GM08714 (cell line): ENCODE data around the gene RNASET2.
"Not testable (repeated sequence)": the region's sequence is repeated elsewhere in the genome, so short reads cannot be mapped to it uniquely, and the experiment has no call there.

Source experiments
- H3K4me3 ChIP-seq: fragments of 200-500 bp; sonication (Bioruptor generic); 2 replicates; pipeline ENCODE4 v1.5.1; 2014; ENCODE audit warnings: mild to moderate bottlenecking, low read length, inconsistent platforms
- ZNF274 ChIP-seq: IDR thresholded peaks from 2 replicates; pipeline ENCODE4 v1.6.1; 2012; ENCODE audit warnings: mild to moderate bottlenecking, low read depth, low read length

The RNASET2 gene

GRCh38 chr6:166957087-166957804, 896 bp upstream of the RNASET2 start:
- no peak for TF ChIP-seq ZNF274
- H3K4me3 ChIP-seq, result peak overlapping the region; percentile 85; the same call in 1 of the 2 replicates

- no peak for TF ChIP-seq ZNF274
- peak overlapping the region; percentile 85 for H3K4me3 ChIP-seq
These were observed 396 bp downstream of the RNASET2 start for GRCh38 chr6:166955865-166956443.

DNA sequence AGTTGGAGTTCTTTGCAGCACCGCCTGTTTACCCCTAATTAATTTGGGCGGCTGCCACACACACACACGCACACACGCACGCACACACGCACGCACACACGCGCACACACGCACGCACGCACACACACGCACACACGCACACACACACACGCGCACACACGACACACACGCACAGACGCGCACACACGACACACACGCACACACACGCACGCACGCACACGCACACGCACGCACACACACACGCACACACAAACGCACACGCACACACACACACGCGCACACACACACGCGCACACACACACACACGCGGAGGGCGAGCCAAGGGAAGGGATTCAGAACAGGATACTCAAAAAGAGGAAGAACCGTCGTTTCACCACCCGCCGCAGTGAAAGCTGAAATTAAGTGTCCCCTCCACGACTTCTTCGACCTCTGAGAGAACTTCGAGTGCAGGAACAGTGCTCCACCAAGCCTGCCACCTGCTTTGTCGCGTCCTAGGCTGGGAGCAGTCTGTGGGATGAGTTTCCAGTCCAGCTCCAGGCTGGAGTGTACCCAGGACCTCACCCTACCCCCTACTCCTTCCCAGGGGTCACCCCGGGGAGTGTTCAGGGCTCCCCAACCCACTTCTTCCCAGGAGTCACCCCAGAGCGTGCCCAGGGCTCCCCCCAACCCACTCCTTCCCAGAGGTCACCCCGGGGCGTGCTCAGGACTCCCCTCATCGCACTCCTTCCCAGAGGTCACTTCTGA, 1.1 kb downstream of the RNASET2 start:
- no peak for TF ChIP-seq ZNF274
- peak overlapping the region; percentile 85 for H3K4me3 ChIP-seq

GRCh38 chr6:166954118-166954713, 2.1 kb downstream of the RNASET2 start:
- TF ChIP-seq ZNF274, result no peak
- H3K4me3 ChIP-seq, result peak overlapping the region; percentile 85; the same call in 1 of the 2 replicates

DNA sequence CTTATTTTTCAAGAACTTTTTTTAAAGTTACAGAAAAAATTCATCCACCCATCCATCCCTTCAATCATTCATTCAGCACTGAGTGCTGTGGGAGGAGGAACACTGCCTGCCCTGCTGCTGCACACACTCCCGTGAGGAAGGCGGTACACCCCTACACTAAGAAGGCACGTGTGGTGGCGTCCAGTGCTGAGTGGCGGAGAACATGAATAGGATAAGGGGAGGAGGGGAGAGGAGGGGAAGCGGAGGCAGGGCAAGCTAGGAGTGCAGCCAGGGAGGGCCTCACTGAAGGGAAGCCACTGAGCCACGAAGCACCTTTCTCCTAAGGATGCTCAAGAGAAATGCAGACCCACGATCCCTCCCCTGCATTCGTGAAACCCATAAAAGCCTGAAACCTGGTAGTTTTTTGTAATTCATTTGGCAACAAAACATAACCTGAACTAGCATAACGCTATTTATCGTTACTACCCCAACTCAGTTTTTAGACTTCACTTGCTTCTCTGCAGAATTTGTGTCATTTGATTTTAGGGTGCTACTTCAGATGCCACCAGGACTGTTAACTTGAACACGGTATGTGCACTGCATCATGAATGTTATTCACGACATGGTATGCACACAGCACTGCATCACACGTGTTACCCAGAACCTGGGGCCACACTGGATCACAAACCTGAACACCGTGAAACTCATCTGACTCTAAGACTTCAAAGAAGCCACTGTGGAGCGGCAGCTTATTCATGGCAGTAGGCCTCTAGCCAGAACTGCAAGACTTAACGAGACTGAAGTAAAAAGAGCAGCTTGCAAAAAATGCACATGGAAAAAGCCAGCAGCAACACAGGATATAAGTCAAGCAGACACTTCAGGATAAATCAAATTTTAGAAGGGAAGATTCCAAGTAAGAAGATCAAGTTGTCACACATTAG, 3.5 kb downstream of the RNASET2 start:
- H3K4me3 ChIP-seq, result no peak overlapping the region
- TF ChIP-seq ZNF274, result no peak

DNA sequence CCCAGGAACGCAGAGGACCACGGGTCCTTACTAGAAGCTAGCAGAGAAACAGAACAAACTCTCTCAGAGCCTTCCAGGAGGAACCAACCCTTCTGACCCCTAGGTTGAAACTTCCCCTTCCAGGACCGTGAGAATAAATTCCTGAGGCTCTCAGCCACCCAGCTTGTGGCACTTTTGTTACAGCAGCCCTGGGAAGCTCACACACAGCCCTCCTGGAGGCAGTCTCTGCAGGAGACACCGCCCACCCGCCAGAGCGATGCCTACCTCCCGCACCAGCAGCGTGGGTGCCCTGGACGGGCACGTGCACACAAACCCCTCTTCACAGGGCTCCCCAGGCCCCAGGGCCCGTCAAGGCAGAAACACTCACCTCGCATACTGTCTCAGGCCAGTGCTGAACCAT, 4.2 kb downstream of the RNASET2 start:
- H3K4me3 ChIP-seq, result no peak overlapping the region; the same call in 1 of the 2 replicates
- no peak for TF ChIP-seq ZNF274

DNA sequence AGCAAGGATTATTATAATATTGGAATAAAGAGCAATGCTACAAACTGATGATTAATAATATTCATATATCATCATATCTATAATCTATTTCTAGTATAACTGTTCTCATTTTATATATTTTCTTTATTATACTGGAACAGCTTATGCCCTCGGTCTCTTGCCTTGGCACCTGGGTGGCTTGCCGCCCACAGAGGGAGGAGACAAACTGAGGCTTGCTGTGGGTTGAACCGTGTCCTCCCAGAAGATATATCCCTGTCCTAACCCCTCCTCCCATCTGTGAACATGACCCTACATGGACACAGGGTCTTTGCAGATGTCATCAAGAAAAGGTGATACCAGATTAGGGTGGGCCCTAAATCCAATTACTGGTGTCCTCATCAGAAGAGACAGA, 4.7 kb downstream of the RNASET2 start:
- no peak for TF ChIP-seq ZNF274
- no peak overlapping the region; the same call in 1 of the 2 replicates for H3K4me3 ChIP-seq

GRCh38 chr6:166950892-166951669, 5.3 kb downstream of the RNASET2 start:
- peak overlapping the region; percentile 58; the same call in 1 of the 2 replicates for H3K4me3 ChIP-seq

DNA sequence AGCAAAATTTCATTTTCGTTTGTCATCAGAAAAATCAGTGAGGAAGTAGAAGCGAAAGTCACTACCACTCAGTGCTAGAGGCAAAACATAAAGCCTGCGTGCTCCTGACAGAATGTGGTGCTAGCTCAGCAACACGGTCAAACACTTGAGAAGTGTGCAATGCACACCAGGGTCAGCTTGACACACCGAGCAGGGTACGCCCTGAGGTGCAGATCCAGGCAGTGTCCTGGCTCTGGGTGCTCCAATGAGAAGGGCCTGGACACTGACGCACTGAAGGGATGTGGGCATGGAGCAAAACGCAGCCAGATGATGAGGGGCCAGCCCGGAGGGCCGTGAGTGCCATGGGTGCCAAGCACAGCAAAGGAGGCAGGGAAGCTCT, 5.9 kb downstream of the RNASET2 start:
- H3K4me3 ChIP-seq, result peak overlapping the region; percentile 58; the same call in 1 of the 2 replicates
- TF ChIP-seq ZNF274, result no peak

DNA sequence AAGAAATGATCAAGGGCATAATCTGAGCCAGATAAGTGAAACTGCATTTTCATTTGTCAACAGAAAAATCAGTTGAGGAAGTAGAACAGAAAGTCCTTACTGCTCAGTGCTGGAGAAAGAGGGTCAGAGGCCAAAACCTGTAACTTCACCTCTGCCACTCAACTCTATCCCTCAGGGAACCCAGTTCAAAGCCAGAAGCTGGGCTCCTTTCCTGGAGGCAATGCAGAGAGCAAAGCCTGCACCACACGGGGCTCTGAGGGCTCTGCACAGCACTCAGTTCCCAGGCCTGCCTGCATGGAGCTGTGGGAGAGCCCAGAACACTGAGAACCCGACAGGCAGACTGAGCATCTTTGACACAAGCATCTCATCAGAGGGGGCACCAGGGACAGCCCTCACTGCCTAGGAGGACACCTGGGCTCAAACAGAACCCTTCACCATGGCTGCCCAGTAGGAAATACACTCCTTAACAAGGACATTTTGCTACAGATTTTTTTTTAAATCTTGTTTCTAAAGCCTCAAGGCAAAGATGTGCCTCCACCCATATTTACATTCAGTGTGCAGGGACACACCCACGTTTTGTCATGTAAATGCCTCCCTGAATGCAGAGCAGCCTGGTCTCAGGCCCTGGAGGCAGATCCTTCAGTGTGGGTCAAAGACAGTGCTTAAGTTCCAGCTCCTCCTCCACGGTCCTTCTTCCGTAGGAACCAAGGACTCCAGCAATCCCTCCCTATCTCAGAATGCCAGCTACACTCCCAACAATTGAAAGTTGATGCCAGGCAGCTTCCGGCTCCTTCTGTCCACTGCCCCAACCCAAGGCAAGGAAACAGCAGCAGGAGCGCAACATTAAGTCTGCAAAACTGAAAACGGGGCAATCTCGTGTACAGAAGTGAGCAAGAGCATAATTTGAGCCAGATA, 6.6 kb downstream of the RNASET2 start:
- H3K4me3 ChIP-seq, result peak overlapping the region; percentile 15; the same call in 1 of the 2 replicates
- TF ChIP-seq ZNF274, result no peak

DNA sequence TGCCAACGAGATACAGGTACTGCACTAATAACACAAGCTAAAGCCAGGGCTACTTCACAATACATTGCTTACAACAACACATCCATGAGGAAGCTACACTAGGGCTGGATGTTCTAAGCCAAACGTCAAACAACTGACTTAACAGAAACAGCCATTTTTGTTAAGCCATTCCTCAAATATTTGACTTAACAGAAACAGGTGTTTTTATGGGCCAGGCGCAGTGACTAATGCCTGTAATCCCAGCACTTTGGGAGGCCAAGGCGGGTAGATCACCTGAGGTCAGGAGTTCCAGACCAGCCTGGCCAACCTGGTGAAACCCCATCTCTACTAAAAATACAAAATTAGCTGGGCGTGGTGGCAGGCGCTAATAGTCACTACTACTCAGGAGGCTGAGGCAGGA, 7.6 kb downstream of the RNASET2 start:
- H3K4me3 ChIP-seq, result not testable (repeated sequence)

DNA sequence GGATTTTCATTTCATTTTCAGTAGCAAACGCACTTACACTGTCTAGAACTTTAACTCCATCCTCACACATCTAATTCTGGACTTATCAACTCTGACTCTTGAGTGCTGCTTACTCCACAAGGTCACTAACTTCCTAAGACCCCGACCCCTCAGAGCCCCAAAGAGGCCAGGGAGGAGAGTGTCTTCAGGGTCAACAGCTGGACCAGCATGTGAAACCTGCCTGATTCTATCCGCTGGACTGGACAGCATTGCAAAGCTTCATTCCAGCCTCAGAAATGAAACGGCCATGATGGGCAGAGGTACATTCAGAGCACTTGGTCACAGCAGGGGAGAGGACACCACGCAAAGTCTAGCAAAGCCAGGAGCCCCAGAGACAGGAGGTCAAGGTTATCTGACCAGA, 9.1 kb downstream of the RNASET2 start:
- no peak overlapping the region for H3K4me3 ChIP-seq
- TF ChIP-seq ZNF274, result no peak
